Colonic mucosa (tissue), 4 donors: ENCODE results near the gene NAGS. TPM values are rescaled to one million over a fixed set of nuclear protein-coding genes. Genes with fewer than 3 reads are reported as not detected.
"Not testable (repeated sequence)": the region's sequence is repeated elsewhere in the genome, so short reads cannot be mapped to it uniquely, and the experiment has no call there.

Experiments used
- DNase-seq: peaks from one replicate; pipeline ENCODE4 v3.0.0-alpha.2; 2020
- H3K27ac ChIP-seq: fragments of 200-600 bp; one replicate; pipeline ENCODE4 v1.8.0; 2021
- H3K27me3 ChIP-seq: fragments of 200-600 bp; one replicate; pipeline ENCODE4 v1.8.0; 2021
- H3K36me3 ChIP-seq: fragments of 200-600 bp; one replicate; pipeline ENCODE4 v1.8.0; 2021
- H3K4me1 ChIP-seq: fragments of 200-600 bp; one replicate; pipeline ENCODE4 v1.8.0; 2021; ENCODE audit warnings: mild to moderate bottlenecking
- H3K4me3 ChIP-seq: fragments of 200-600 bp; one replicate; pipeline ENCODE4 v1.8.0; 2021
- H3K9ac ChIP-seq, 2 donors: one replicate each; pipeline ENCODE4 v1.7.0; 2013; ENCODE audit warnings: control low read depth in 2 of 2, low read depth in 2 of 2, low read length in 2 of 2
- H3K9me3 ChIP-seq: fragments of 200-600 bp; one replicate; pipeline ENCODE4 v1.8.0; 2021
- intact Hi-C: fragments of 100-400 bp; cut with DNase I; formaldehyde crosslinking; loops from one replicate; pipeline ENCODE4 v1.14.1; 2022
- total RNA-seq, 2 donors: library from RNA; stranded (reverse); fragmentation: NEBNext Ultra II Directional in 1 of 2; extraction: Animal tissue kit (Norgen Biotek cat#: 25700) in 1 of 2; gene quantifications; one replicate each; pipeline ENCODE4 v1.2.1, GENCODE V29; 2021
- TF ChIP-seq, protein P1 (sequence below): fragments of 200-600 bp; IDR thresholded peaks from one replicate; pipeline ENCODE4 v1.8.0; 2022; ENCODE audit warnings: antibody characterized with exemption, mild to moderate bottlenecking
- donor health status: healthy.
- donor health status: DM: no; HTN: no; CAD: no.
- donor health status: DM: no; HTN: no; CAD: no.

Gene NAGS
- total RNA-seq, 2 donors from 2014 or later = 5.2 to 14.0 TPM

GRCh38 chr17:44039829-44040635 lies 35.6 kb downstream of the NAGS start:
- Histone ChIP-seq H3K36me3 (no peaks in the 10 kb centered on the region), H3K27ac (no peak overlapping the region), H3K27me3 (no peaks in the 10 kb centered on the region), H3K4me3 (no peak overlapping the region), H3K9me3 (no peaks in the 10 kb centered on the region), H3K4me1 (no peaks in the 10 kb centered on the region), H3K9ac (no peak overlapping the region)
- intact Hi-C loops = loop anchor here (5.0 kb wide), 1 partner anchor 98 kb away; the partner anchor contains the start of gene PPY
- TF ChIP-seq, protein P1, sequence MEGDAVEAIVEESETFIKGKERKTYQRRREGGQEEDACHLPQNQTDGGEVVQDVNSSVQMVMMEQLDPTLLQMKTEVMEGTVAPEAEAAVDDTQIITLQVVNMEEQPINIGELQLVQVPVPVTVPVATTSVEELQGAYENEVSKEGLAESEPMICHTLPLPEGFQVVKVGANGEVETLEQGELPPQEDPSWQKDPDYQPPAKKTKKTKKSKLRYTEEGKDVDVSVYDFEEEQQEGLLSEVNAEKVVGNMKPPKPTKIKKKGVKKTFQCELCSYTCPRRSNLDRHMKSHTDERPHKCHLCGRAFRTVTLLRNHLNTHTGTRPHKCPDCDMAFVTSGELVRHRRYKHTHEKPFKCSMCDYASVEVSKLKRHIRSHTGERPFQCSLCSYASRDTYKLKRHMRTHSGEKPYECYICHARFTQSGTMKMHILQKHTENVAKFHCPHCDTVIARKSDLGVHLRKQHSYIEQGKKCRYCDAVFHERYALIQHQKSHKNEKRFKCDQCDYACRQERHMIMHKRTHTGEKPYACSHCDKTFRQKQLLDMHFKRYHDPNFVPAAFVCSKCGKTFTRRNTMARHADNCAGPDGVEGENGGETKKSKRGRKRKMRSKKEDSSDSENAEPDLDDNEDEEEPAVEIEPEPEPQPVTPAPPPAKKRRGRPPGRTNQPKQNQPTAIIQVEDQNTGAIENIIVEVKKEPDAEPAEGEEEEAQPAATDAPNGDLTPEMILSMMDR = no peak
- no peak for DNase-seq

- no peaks in the 10 kb centered on the region for H3K27me3 ChIP-seq
- intact Hi-C loops = loop anchor here (5.0 kb wide), 1 partner anchor 101 kb away; the partner anchor contains the start of gene PPY
- TF ChIP-seq, protein P1 = no peak
- H3K4me3 ChIP-seq = no peak overlapping the region
- H3K9me3 ChIP-seq = no peaks in the 10 kb centered on the region
- no peak for DNase-seq
- peak overlapping the region in 1 of 2 donors; percentile 24 for H3K9ac ChIP-seq
- no peaks in the 10 kb centered on the region for H3K36me3 ChIP-seq
- H3K27ac ChIP-seq = peak overlapping the region; percentile 17
- no peaks in the 10 kb centered on the region for H3K4me1 ChIP-seq
Measured at GRCh38 chr17:44043272-44043696, 38.9 kb downstream of the NAGS start.

DNA sequence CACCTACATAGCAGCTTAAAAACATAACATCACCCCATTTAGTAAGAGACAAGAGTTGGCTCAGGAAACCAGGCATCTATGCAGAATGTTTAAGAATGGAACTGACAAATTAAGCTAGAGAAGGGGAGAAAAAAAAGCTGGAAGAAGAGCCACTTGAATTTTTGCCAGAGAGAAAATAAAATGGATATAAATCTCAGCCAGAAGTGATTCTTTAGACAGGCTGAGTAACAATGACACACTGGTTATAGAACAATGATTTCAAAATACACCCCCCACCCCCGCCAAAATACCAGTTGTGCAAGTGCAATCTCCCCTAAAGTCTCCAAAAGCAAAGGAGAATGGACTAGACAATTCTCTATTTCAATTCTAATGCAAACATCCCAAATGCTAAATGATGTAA lies 39.6 kb downstream of the NAGS start:
- Histone ChIP-seq H3K9me3 (no peaks in the 10 kb centered on the region), H3K27me3 (no peaks in the 10 kb centered on the region), H3K4me3 (no peak overlapping the region), H3K9ac (no peak overlapping the region), H3K4me1 (no peaks in the 10 kb centered on the region), H3K27ac (peak overlapping the region; percentile 17), H3K36me3 (no peaks in the 10 kb centered on the region)
- TF ChIP-seq, protein P1 = no peak
- DNase-seq = no peak
- intact Hi-C loops = loop anchor here (5.0 kb wide), 1 partner anchor 102 kb away; the partner anchor contains the start of gene PPY

- no peaks in the 10 kb centered on the region for H3K4me1 ChIP-seq
- intact Hi-C loops = no loop called here
- TF ChIP-seq, protein P1 = no peak
Measured at GRCh38 chr17:44045486-44045885, 41.1 kb downstream of the NAGS start.

DNA sequence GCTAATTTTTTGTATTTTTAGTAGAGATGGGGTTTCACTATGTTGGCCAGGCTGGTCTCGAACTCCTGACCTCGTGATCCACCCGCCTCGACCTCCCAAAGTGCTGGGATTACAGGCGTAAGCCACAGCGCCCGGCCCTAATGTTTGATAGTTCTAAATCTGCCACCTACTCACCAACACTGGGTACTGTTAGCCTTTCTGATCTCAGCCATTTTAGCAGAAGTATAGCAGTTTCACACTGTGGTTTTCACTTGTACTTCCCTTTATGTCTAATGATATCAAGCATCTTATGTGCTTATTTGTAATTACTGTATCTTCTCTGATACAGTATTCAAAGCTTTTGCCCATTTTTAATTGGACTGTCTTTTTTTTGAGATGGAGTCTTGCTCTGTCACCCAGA lies 42.5 kb downstream of the NAGS start:
- H3K27ac ChIP-seq, DNase-seq, H3K27me3 ChIP-seq, H3K9me3 ChIP-seq, H3K36me3 ChIP-seq, H3K9ac ChIP-seq, intact Hi-C loops, H3K4me1 ChIP-seq, H3K4me3 ChIP-seq: not testable (repeated sequence)

More at GRCh38 chr17:44045486-44045885, 41.1 kb downstream of the NAGS start:
- H3K9ac ChIP-seq = no peak overlapping the region
- no peak for DNase-seq
- H3K4me3 ChIP-seq = no peak overlapping the region
- H3K27me3 ChIP-seq = no peaks in the 10 kb centered on the region
- H3K9me3 ChIP-seq = no peaks in the 10 kb centered on the region
- no peak overlapping the region for H3K27ac ChIP-seq
- H3K36me3 ChIP-seq = no peaks in the 10 kb centered on the region
